ENCODE results near the gene HLF.

The HLF gene

DNA sequence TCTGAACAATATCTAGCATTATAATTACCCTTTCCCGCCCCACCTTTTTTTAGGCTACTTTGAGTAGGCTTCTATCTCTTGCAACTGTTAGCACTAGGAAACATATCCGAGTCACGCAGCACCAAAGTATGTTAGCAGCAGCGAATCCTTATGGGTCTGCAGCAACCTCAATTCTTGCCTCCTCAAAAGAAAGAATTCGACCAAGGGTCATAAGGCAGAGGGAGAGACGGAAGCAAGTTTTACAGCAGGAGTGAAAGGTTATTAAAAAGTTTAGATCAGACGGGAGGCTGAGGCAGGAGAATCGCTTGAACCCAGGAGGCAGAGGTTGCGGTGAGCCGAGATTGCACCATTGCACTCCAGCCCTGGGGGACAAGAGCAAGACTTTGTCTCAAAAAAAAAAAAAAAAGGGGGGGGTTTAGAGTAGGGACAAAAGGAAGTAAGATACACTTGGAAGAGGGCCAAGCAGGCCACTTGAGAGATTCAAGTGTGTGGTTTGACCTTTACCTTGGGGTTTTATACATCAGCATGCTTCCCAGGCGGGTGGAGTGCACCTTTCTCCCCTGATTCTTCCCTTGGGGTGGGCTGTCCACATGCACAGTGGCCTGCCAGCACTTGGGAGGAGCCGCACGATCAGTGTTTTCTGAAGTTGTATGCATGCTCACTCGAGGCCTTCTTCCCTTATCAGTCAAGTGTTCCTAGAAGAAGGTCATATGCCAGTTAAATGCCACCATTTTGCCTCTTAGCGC, 67.7 kb downstream of the HLF start:
- TF ChIP-seq, protein P1, sequence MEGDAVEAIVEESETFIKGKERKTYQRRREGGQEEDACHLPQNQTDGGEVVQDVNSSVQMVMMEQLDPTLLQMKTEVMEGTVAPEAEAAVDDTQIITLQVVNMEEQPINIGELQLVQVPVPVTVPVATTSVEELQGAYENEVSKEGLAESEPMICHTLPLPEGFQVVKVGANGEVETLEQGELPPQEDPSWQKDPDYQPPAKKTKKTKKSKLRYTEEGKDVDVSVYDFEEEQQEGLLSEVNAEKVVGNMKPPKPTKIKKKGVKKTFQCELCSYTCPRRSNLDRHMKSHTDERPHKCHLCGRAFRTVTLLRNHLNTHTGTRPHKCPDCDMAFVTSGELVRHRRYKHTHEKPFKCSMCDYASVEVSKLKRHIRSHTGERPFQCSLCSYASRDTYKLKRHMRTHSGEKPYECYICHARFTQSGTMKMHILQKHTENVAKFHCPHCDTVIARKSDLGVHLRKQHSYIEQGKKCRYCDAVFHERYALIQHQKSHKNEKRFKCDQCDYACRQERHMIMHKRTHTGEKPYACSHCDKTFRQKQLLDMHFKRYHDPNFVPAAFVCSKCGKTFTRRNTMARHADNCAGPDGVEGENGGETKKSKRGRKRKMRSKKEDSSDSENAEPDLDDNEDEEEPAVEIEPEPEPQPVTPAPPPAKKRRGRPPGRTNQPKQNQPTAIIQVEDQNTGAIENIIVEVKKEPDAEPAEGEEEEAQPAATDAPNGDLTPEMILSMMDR (conservative IDR thresholded peaks at IDR 0.05; ENCODE audit: low read depth, low read length): no peak

DNA sequence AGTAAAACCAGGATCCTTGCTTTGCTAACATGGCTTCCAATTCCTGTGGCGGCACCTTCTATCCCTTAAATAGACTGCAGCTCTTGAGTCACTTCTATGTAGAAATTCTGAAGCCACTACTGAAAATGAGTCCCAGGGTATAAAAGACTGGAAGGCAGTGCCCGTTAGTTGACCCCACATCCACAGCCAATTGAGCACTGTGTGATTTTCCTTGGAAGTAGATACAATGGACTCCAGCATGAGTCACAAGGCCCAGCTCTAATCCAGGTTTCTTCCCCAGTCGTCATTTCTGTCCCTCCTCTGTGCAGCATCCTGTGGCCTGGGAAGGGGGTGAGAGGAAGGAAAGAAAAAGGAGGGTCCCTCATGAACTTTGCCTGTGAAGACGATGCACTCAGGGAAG, 69.5 kb downstream of the HLF start:
- peak; percentile 51 for DNase-seq (ENCODE audit: low read depth)
- no peak overlapping the region for H3K4me3 ChIP-seq (ENCODE audit: low read length)
- TF ChIP-seq, protein P1 (conservative IDR thresholded peaks at IDR 0.05; ENCODE audit: low read depth, low read length): no peak

More for the DNA sequence above, 67.7 kb downstream of the HLF start:
- no peak for DNase-seq (ENCODE audit: low read depth)
- no peak overlapping the region for H3K4me3 ChIP-seq (ENCODE audit: low read length)

DNA sequence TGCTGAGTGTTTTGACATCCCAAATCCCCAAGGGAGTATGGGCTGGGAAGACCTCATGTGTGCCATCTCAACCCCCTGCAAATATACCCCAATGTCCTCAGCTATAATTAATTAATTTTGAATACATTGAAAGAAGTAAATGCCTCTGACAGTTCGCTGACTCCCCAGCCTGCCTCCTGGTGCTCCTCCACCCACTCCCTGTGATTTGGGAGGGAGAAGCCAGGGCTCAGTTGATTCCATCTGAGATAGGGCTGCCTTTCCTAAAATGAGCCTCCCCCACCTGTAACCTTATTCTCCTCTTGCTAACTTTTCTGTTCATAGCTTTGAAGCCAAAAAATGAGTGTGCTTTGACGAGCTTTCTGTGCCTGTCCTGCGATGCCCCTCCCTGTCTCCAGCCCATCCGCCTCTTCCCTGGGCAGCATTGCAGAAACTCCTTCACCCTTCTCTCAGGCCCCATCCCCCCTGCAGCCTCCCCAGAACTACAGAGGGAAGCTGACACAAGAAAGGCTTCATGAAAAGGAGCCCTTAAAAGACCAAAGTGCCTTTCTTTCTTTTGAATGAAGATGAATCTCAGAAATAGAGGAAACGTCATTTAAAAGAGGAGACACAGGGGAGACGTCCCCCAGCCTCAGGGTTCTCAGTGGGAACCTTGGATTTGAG, 70.3 kb downstream of the HLF start:
- no peak overlapping the region for H3K4me3 ChIP-seq (ENCODE audit: low read length)
- TF ChIP-seq, protein P1 (conservative IDR thresholded peaks at IDR 0.05; ENCODE audit: low read depth, low read length): no peak
- no peak for DNase-seq (ENCODE audit: low read depth)

DNA sequence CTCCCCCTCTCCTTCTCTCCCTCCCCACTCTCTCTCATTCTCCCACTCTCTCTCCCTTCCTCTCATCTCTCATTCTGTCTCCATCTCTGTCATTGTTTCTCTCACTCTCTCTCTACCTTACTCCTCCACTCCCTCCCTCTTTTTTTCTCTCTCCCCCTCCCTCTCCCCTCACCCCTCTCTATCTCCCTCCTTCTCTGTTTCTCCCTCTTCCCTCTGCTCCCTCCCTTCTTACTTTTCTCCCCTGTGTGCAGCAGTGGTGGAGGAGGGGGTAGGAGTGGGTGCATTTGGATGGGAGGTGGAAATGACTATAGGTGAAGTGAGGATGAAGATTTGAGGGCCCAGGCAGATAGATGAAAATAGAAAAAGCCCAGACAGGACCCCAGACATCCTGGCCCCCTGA, 70.9 kb downstream of the HLF start:
- no peak for DNase-seq (ENCODE audit: low read depth)
- no peak overlapping the region for H3K4me3 ChIP-seq (ENCODE audit: low read length)
- TF ChIP-seq, protein P1 (conservative IDR thresholded peaks at IDR 0.05; ENCODE audit: low read depth, low read length): no peak

DNA sequence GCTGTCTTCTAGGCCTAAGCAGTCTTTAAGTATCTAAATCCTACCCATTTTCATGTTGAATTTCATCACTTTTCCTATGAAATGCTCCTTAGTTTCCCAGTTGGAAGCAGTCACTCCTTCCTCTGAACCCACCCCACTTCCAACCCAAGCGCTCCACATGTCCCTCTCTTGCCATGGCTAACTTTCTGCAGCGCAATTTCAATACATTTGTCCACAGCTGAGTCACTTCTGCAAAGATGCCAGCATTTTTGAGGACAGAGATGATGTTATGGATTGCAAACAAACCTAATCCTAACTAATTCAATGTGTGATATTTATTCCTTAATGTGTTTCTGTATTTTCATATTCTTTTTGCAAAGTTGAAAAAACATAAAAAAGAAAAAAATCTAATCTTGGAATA, 71.7 kb downstream of the HLF start:
- H3K4me3 ChIP-seq (ENCODE audit: low read length): no peak overlapping the region
- TF ChIP-seq, protein P1 (conservative IDR thresholded peaks at IDR 0.05; ENCODE audit: low read depth, low read length): no peak
- no peak for DNase-seq (ENCODE audit: low read depth)

DNA sequence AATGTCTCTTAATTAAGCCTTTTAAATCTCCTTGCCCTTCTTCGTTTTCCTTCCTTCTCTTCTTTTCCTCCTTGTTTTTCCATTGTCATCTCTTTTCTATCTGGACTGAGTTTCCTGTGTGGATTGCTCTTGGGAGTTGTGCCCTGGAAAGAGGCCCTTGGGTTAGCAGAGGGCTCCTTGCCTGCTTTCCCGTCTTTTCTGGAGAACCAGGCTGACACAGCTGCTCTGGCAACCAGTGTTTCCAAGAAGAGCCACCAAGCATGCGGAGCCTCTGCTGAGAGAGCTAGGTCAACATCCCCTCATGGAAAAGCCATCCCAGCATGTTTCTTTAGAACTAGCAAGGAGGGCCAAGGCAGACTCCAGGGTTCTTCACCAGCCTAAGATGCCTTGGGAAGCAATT, 75.4 kb downstream of the HLF start:
- TF ChIP-seq, protein P1 (conservative IDR thresholded peaks at IDR 0.05; ENCODE audit: low read depth, low read length): no peak
- H3K4me3 ChIP-seq (ENCODE audit: low read length): no peak overlapping the region
- no peak for DNase-seq (ENCODE audit: low read depth)

DNA sequence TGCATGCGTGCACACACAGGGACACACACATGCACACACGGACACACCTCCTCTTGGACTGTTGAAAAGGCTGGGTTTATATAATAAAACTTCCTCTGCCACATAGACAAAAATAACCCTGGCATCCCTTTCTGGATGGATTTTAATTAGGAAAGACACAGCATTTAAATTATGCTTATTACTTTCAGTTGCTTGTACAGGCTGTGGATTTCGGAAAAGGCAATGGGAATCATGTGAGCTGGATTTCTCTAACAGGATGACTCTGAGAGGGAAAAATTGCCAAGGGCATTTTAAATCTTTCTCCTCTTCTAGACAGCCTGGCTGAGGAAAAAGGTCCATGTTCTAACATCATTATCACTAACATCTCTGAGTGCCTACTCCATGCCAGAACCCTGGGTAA, 75.9 kb downstream of the HLF start:
- TF ChIP-seq, protein P1 (conservative IDR thresholded peaks at IDR 0.05; ENCODE audit: low read depth, low read length): no peak
- no peak for DNase-seq (ENCODE audit: low read depth)
- H3K4me3 ChIP-seq (ENCODE audit: low read length): no peak overlapping the region

Measured in retinal pigment epithelial cell (primary cell).